ENCODE data around the gene KRTAP9-4.
A peak's percentile ranks its signal among the peaks of the same experiment; 100 is the strongest.
"Not testable (repeated sequence)": the region's sequence is repeated elsewhere in the genome, so short reads cannot be mapped to it uniquely, and the experiment has no call there.

KRTAP9-4 gene, protein sequence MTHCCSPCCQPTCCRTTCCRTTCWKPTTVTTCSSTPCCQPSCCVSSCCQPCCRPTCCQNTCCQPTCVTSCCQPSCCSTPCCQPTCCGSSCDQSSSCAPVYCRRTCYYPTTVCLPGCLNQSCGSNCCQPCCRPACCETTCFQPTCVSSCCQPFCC

DNA sequence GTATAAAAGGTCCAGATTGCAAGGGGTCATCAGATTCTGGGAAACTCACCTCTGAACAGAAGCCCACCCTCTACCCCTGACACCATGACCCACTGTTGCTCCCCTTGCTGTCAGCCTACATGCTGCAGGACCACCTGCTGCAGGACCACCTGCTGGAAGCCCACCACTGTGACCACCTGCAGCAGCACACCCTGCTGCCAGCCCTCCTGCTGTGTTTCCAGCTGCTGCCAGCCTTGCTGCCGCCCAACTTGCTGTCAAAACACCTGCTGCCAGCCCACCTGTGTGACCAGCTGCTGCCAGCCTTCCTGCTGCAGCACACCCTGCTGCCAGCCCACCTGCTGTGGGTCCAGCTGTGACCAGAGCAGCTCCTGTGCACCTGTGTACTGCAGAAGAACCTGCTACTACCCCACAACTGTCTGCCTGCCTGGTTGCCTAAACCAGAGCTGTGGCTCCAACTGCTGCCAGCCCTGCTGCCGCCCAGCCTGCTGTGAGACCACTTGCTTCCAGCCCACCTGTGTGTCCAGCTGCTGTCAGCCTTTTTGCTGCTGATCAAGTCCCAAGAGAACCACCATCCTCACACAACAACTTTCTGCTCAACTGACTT is at the start of gene KRTAP9-4:
Gene KRTAP9-4, plus strand, starts transcription at position 51 of the 604 bp plus-strand sequence. Its CDS starts 34 bp downstream, at position 85.
- not testable (repeated sequence) for H3K4me3 ChIP-seq (replicated peaks; ENCODE audit: low read depth, low read length); DNase-seq (ENCODE audit: low read depth)

- H3K4me3 ChIP-seq (replicated peaks; ENCODE audit: low read depth, low read length), result no peak overlapping the region
- no peak for TF ChIP-seq CTCF (IDR thresholded peaks at IDR 0.05; ENCODE audit: low read length, missing control alignments)
- DNase-seq (ENCODE audit: low read depth), result no peak
Observed at GRCh38 chr17:41211845-41212466, 37.5 kb upstream of the KRTAP9-4 start.

- DNase-seq (ENCODE audit: low read depth), result no peak
- H3K4me3 ChIP-seq (replicated peaks; ENCODE audit: low read depth, low read length), result no peak overlapping the region
- no peak for TF ChIP-seq CTCF (IDR thresholded peaks at IDR 0.05; ENCODE audit: low read length, missing control alignments)
Observed at GRCh38 chr17:41212524-41213169, 36.8 kb upstream of the KRTAP9-4 start.

DNA sequence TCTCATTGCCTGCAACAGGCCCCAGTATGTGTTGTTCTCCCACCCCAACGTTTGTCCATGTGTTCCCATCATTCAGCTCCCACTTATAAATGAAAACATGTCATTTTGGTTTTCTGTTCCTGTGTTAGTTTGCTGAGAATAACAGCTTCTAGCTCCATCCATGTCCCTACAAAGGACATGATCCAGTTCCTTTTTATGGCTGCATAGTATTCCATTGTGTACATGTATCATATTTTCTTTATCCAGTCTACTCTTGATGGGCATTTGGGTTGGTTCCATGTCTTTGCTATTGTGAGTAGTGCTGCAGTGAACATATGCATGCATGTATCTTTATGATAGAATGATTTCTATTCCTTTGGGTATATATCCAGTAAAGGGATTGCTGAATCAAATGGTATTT is 33.8 kb upstream of the KRTAP9-4 start:
- H3K4me3 ChIP-seq (replicated peaks; ENCODE audit: low read depth, low read length), result no peak overlapping the region
- no peak for TF ChIP-seq CTCF (IDR thresholded peaks at IDR 0.05; ENCODE audit: low read length, missing control alignments)
- DNase-seq (ENCODE audit: low read depth), result no peak

DNA sequence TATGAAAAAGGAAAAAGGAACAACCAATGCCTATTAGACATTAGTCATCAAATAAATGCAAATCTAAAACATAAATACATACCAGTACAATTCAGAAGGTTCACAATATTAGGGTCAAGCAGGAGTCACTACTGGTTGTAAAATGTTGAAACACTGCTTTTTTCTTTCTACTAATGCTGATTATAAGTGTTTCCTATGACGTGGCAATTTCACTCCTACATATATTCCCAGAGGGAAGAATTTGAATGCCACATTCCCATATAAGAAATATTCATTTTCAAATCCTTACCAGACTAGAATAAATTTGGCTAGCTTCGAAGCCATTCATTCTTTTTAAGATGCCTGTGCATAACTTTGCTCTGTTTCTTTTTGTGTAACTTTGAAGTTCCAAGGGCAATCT is 25.7 kb upstream of the KRTAP9-4 start:
- TF ChIP-seq CTCF (IDR thresholded peaks at IDR 0.05; ENCODE audit: low read length, missing control alignments), result no peak
- H3K4me3 ChIP-seq (replicated peaks; ENCODE audit: low read depth, low read length), result no peak overlapping the region
- peak; percentile 20 for DNase-seq (ENCODE audit: low read depth)

DNA sequence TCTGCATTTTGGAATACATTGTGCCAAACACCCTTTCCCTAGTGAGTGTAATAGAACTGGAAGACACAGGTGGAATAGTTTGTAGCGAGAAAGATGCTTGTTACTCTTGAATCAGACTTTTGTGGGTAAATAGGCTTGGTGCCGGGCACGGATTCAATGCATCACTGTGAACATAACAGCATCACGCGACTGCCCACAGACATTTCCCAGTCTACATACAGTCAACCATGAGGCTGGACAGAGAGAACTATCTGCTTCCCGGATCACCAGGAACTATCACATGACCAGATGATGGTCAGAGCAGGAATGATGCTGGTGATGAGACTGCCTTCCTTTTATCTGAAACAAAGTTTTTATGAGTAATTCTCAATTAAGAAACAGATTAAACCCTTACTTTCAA is 23.4 kb upstream of the KRTAP9-4 start:
- H3K4me3 ChIP-seq (replicated peaks; ENCODE audit: low read depth, low read length), result no peak overlapping the region
- DNase-seq (ENCODE audit: low read depth), result no peak
- TF ChIP-seq CTCF (IDR thresholded peaks at IDR 0.05; ENCODE audit: low read length, missing control alignments), result no peak

DNA sequence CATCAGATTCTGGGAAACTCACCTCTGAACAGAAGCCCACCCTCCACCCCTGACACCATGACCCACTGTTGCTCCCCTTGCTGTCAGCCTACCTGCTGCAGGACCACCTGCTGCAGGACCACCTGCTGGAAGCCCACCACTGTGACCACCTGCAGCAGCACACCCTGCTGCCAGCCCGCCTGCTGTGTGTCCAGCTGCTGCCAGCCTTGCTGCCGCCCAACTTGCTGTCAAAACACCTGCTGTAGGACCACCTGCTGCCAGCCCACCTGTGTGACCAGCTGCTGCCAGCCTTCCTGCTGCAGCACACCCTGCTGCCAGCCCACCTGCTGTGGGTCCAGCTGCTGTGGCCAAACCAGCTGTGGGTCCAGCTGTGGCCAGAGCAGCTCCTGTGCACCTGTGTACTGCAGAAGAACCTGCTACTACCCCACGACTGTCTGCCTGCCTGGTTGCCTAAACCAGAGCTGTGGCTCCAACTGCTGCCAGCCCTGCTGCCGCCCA is 22.8 kb upstream of the KRTAP9-4 start, which contains the start of gene KRTAP9-2:
Gene KRTAP9-2, plus strand, starts transcription at position 51 of the 498 bp plus-strand sequence. Its CDS starts 7 bp downstream, at position 58.
- not testable (repeated sequence) for H3K4me3 ChIP-seq (replicated peaks; ENCODE audit: low read depth, low read length); DNase-seq (ENCODE audit: low read depth)

All from fibroblast of pulmonary artery (primary cell).